K562 (cell line): ENCODE measurements around the gene KRIT1. TPM values are rescaled to one million over a fixed set of nuclear protein-coding genes. Genes with fewer than 3 reads are reported as not detected.
A peak's percentile ranks its signal among the peaks of the same experiment; 100 is the strongest.

Experiments
- EHMT2 ChIP-seq: fragments of 450-650 bp; IDR thresholded peaks from 2 replicates; pipeline ENCODE4 v1.6.1; 2018; ENCODE audit warnings: antibody characterized with exemption
- ETV6 ChIP-seq, 3 experiments: fragments of 150-350 bp in 1 of 3; sonication (generic) in 1 of 3; formaldehyde crosslinking in 1 of 3; IDR thresholded peaks; 2 replicates each; pipeline versions ENCODE4 v1.6.1 to v1.8.0; 2014 to 2022; ENCODE audit warnings: borderline replicate concordance in 2 of 3, low read depth in 2 of 3, antibody characterized with exemption in 1 of 3, low read length in 1 of 3, mild to moderate bottlenecking in 1 of 3, missing genetic modification reagents in 1 of 3
- FOS ChIP-seq: IDR thresholded peaks from 3 replicates; pipeline ENCODE4 v1.6.1; 2011; ENCODE audit not compliant: insufficient read length; ENCODE audit errors: extremely low read depth
- GATA2 ChIP-seq: sonication (generic); formaldehyde crosslinking; IDR thresholded peaks from 2 replicates; pipeline ENCODE4 v1.4.0; 2020; ENCODE audit warnings: mild to moderate bottlenecking, missing genetic modification reagents
- KDM1A ChIP-seq, 2 experiments: fragments of 450-650 bp; IDR thresholded peaks; 2 replicates each; pipeline ENCODE4 v1.6.1; 2016; ENCODE audit warnings: mild to moderate bottlenecking in 2 of 2
- KLF16 ChIP-seq: IDR thresholded peaks from 2 replicates; pipeline ENCODE4 v1.6.1; 2016; ENCODE audit warnings: antibody characterized with exemption
- MAFF ChIP-seq: IDR thresholded peaks from 2 replicates; pipeline ENCODE4 v1.6.1; 2012; ENCODE audit warnings: low read length, improper control_type of control experiment
- MXI1 ChIP-seq: IDR thresholded peaks from 2 replicates; pipeline ENCODE4 v1.6.1; 2011; ENCODE audit warnings: low read depth, mild to moderate bottlenecking, improper control_type of control experiment, low read length
- NFIC ChIP-seq: fragments of 450-650 bp; IDR thresholded peaks from 2 replicates; pipeline ENCODE4 v1.6.1; 2017; ENCODE audit warnings: mild to moderate bottlenecking, inconsistent platforms
- PHB ChIP-seq: fragments of 250-450 bp; sonication (Bioruptor Pico); IDR thresholded peaks from 2 replicates; pipeline ENCODE4 v1.5.0; 2021
- RCOR1 ChIP-seq, 2 experiments: IDR thresholded peaks; 2 replicates each; pipeline ENCODE4 v1.6.1; 2012; ENCODE audit warnings: low read depth in 2 of 2, low read length in 2 of 2, borderline replicate concordance in 1 of 2, improper control_type of control experiment in 1 of 2
- RFX7 ChIP-seq: fragments of 250-450 bp; sonication (Bioruptor Pico); IDR thresholded peaks from 2 replicates; pipeline ENCODE4 v1.5.1; 2021; ENCODE audit warnings: mild to moderate bottlenecking
- TCF7 ChIP-seq: sonication (generic); IDR thresholded peaks from 2 replicates; pipeline ENCODE4 v1.6.1; 2016; ENCODE audit warnings: antibody characterized with exemption, borderline replicate concordance
- ZBTB11 ChIP-seq, 3 experiments: fragments of 200-800 bp in 1 of 3; fragments of 250-450 bp in 1 of 3; fragments of 450-650 bp in 1 of 3; sonication (Bioruptor Pico) in 1 of 3; sonication (Bioruptor generic) in 1 of 3; formaldehyde crosslinking in 1 of 3; IDR thresholded peaks; 2 replicates each; pipeline versions ENCODE4 v1.6.1 to v1.8.0; 2016 to 2022; ENCODE audit warnings: mild to moderate bottlenecking in 2 of 3, missing genetic modification characterization in 2 of 3, missing compliant biosample characterization in 1 of 3, moderate library complexity in 1 of 3
- ZNF347 ChIP-seq: fragments of 450-650 bp; formaldehyde crosslinking; IDR thresholded peaks from 2 replicates; pipeline ENCODE4 v1.4.0; 2020; ENCODE audit warnings: low read depth, mild to moderate bottlenecking, moderate library complexity
- polyA plus RNA-seq, 8 experiments: library from polyadenylated mRNA; depleted of rRNA in 4 of 8; stranded (reverse) in 5 of 8; unstranded in 3 of 8; fragments of >200 nt; fragmentation: Nextera tagmentation in 2 of 8; fragmentation: Illumina TruSeq in 1 of 8; extraction: Ambion mirVana in 2 of 8; extraction: Trizol in 1 of 8; gene quantifications; 2 replicates each; pipeline versions ENCODE4 v1.2.1 to v1.2.3, GENCODE V29; 2011 to 2014; ENCODE audit warnings: inconsistent platforms in 1 of 8, missing spikeins in 1 of 8
- total RNA-seq, 7 experiments: library from RNA; depleted of rRNA in 6 of 7; stranded (reverse); fragments of >200 nt in 6 of 7; fragmentation: Illumina TruSeq in 2 of 7; extraction: Trizol in 2 of 7; gene quantifications; 2 replicates each; pipeline versions ENCODE4 v1.2.1 to v1.2.3, GENCODE V29; 2011 to 2021; ENCODE audit warnings: low replicate concordance in 1 of 7
- TF ChIP-seq, protein P1 (sequence below): fragments of 200-800 bp; sonication (Bioruptor generic); IDR thresholded peaks from 2 replicates; pipeline ENCODE4 v1.6.1; 2016; ENCODE audit warnings: missing genetic modification characterization, missing compliant biosample characterization
- TF ChIP-seq, protein P2 (sequence below): conservative IDR thresholded peaks from 2 replicates; pipeline ENCODE4 v1.6.1; 2011; ENCODE audit warnings: low read depth, mild to moderate bottlenecking, low read length; ENCODE audit not compliant: control insufficient read depth
- TF ChIP-seq, protein P3 (sequence below): fragments of 450-650 bp; IDR thresholded peaks from 2 replicates; pipeline ENCODE4 v1.6.1; 2016

Gene KRIT1
- total and polyA plus RNA-seq, 9 of the 15 experiments (the other 6 are each of a cell fraction or from before 2014, with no cell fraction given) = 21.5 to 81.4 (median 55.9) TPM

DNA sequence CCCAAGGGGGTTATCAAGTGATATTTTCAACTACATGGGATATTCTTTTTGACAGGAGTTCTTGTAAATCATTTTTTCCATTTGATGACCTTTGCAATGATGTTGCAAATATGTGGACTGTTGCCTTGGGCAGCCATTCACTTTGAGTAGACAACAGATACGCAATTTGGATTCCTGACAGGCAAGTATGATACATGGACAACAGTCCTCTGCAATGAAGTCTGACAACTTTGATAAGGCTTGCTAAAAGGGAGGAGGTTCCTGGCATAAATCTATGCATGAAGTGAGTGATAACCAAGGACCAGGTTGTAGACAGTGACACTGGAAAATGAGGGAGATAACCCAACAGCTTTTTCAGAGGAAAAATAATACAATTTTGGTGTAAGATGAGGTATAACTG lies 84.4 kb downstream of the KRIT1 start (continued):
- TF ChIP-seq ZBTB11 (CRISPR knock-in tag; IDR thresholded peaks at IDR 0.05) (0 out of 6 replicates have a peak, but pooled peaks of 1 of the 3 experiments have one; percentile 49), ZNF347 (no peak), RCOR1 (IDR thresholded peaks at IDR 0.05; ENCODE audit: borderline replicate concordance in 1 of 2, low read depth in 2 of 2, low read length in 2 of 2) (peak; percentile 84 to 99), RFX7 (no peak), TCF7 (0 out of 2 replicates have a peak, but pooled peaks have one; percentile 40), KLF16 (peak; percentile 87), GATA2 (CRISPR knock-in tag) (peak; percentile 88), PHB (CRISPR knock-in tag) (no peak), MAFF (peak; percentile 20; the same call in 1 of the 2 replicates), EHMT2 (peak; percentile 73; the same call in 1 of the 2 replicates), MXI1 (no peak), NFIC (peak; percentile 78), FOS (no peak), ETV6 (IDR thresholded peaks at IDR 0.05; ENCODE audit: borderline replicate concordance in 1 of 2, low read depth in 2 of 2, low read length in 1 of 2) (no peak), ETV6 (CRISPR knock-in tag; IDR thresholded peaks at IDR 0.05; ENCODE audit: borderline replicate concordance) (no peak), KDM1A (IDR thresholded peaks at IDR 0.05) (peak; percentile 98)
- TF ChIP-seq, protein P1, sequence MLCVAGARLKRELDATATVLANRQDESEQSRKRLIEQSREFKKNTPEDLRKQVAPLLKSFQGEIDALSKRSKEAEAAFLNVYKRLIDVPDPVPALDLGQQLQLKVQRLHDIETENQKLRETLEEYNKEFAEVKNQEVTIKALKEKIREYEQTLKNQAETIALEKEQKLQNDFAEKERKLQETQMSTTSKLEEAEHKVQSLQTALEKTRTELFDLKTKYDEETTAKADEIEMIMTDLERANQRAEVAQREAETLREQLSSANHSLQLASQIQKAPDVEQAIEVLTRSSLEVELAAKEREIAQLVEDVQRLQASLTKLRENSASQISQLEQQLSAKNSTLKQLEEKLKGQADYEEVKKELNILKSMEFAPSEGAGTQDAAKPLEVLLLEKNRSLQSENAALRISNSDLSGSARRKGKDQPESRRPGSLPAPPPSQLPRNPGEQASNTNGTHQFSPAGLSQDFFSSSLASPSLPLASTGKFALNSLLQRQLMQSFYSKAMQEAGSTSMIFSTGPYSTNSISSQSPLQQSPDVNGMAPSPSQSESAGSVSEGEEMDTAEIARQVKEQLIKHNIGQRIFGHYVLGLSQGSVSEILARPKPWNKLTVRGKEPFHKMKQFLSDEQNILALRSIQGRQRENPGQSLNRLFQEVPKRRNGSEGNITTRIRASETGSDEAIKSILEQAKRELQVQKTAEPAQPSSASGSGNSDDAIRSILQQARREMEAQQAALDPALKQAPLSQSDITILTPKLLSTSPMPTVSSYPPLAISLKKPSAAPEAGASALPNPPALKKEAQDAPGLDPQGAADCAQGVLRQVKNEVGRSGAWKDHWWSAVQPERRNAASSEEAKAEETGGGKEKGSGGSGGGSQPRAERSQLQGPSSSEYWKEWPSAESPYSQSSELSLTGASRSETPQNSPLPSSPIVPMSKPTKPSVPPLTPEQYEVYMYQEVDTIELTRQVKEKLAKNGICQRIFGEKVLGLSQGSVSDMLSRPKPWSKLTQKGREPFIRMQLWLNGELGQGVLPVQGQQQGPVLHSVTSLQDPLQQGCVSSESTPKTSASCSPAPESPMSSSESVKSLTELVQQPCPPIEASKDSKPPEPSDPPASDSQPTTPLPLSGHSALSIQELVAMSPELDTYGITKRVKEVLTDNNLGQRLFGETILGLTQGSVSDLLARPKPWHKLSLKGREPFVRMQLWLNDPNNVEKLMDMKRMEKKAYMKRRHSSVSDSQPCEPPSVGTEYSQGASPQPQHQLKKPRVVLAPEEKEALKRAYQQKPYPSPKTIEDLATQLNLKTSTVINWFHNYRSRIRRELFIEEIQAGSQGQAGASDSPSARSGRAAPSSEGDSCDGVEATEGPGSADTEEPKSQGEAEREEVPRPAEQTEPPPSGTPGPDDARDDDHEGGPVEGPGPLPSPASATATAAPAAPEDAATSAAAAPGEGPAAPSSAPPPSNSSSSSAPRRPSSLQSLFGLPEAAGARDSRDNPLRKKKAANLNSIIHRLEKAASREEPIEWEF (CRISPR knock-in tag) = peak; percentile 71; the same call in 1 of the 2 replicates
- TF ChIP-seq, protein P2, sequence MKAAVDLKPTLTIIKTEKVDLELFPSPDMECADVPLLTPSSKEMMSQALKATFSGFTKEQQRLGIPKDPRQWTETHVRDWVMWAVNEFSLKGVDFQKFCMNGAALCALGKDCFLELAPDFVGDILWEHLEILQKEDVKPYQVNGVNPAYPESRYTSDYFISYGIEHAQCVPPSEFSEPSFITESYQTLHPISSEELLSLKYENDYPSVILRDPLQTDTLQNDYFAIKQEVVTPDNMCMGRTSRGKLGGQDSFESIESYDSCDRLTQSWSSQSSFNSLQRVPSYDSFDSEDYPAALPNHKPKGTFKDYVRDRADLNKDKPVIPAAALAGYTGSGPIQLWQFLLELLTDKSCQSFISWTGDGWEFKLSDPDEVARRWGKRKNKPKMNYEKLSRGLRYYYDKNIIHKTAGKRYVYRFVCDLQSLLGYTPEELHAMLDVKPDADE = no peak
- TF ChIP-seq, protein P3, sequence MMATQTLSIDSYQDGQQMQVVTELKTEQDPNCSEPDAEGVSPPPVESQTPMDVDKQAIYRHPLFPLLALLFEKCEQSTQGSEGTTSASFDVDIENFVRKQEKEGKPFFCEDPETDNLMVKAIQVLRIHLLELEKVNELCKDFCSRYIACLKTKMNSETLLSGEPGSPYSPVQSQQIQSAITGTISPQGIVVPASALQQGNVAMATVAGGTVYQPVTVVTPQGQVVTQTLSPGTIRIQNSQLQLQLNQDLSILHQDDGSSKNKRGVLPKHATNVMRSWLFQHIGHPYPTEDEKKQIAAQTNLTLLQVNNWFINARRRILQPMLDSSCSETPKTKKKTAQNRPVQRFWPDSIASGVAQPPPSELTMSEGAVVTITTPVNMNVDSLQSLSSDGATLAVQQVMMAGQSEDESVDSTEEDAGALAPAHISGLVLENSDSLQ = peak; percentile 90
